Posterior vena cava (tissue), 2 donors: ENCODE results near the gene STPG2. TPM values are rescaled to one million over a fixed set of nuclear protein-coding genes. Genes with fewer than 3 reads are reported as not detected.
A peak's percentile ranks its signal among the peaks of the same experiment; 100 is the strongest.
"Not testable (repeated sequence)": the region's sequence is repeated elsewhere in the genome, so short reads cannot be mapped to it uniquely, and the experiment has no call there.

Source experiments
- DNase-seq: peaks from one replicate; pipeline ENCODE4 v3.0.0-alpha.2; 2020; ENCODE audit warnings: low spot score
- intact Hi-C, 2 donors: fragments of 100-400 bp; cut with DNase I; formaldehyde crosslinking; loops; one replicate each; pipeline versions ENCODE4 v1.14.1 to v1.14.2; 2022 to 2023
- total RNA-seq, 2 donors: library from RNA; stranded (reverse); fragmentation: NEBNext Ultra II Directional; extraction: Animal tissue kit (Norgen Biotek cat#: 25700); gene quantifications; one replicate each; pipeline ENCODE4 v1.2.1, GENCODE V29; 2021
- donor health status: DM: yes; HTN: yes; CAD: no.
- donor health status: DM: yes; HTN: yes; CAD: no.

Gene STPG2
- total RNA-seq, 2 donors from 2014 or later: 0.19 to 0.24 TPM

DNA sequence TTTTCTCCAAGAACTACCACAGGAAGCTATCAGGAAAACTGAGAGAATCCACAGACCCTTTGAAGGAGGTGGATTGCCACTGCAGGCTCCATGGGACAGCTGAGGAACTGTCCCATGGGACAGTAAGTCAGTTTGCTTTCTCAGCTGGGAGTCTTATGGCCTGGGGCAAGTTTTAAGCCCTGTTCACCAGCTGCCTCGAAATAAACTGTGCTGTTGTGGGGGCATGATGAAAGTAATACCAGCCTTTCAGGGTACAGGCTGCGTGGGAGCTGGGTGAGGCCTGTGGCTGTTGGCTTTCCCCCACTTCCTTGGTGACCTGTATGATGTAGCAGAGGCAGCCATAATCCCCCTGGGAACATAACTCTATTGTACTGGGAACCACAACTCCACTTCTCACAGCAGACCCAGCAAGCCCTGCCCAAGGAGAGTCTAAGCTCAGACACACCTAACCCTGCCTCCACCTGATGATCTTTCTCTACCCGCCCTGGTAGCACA lies 452.1 kb downstream of the STPG2 start:
- intact Hi-C loops: no loop called here

GRCh38 chr4:97670703-97671269 lies 472.5 kb downstream of the STPG2 start:
- intact Hi-C loops: no loop called here
- no peak for DNase-seq

More for the DNA sequence above, 452.1 kb downstream of the STPG2 start:
- DNase-seq: no peak

- DNase-seq: peak; percentile 29
- intact Hi-C loops: no loop called here
Observed at GRCh38 chr4:97665553-97665952, 477.7 kb downstream of the STPG2 start.

DNA sequence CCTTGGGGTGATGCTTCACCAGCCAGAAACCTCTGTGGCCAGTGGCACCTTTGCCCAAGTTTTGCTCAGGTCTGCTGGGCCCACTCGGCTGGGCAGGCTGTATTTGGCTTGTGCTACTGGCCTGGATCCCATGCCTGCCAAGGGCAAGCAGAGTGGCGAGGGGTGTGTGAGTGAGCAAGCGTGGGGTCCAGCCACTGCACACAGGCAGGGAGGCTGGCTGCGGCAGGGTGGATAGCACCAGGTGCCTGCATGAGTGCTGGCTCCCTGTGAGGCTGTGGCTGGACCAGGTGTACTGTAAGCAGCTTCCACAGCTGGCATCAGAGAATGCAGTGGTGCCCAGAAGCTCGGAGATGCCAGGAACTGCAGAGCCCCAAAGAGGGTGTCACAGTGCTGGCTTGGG lies 478.5 kb downstream of the STPG2 start:
- DNase-seq: peak; percentile 55
- intact Hi-C loops: no loop called here

- intact Hi-C loops: no loop called here
- no peak for DNase-seq
Observed at GRCh38 chr4:97662133-97662532, 481.1 kb downstream of the STPG2 start.

- no peak for DNase-seq
- intact Hi-C loops: no loop called here
Observed at GRCh38 chr4:97656044-97656720, 487.1 kb downstream of the STPG2 start.

- DNase-seq: no peak
- intact Hi-C loops: no loop called here
Observed at GRCh38 chr4:97653701-97654100, 489.6 kb downstream of the STPG2 start.

DNA sequence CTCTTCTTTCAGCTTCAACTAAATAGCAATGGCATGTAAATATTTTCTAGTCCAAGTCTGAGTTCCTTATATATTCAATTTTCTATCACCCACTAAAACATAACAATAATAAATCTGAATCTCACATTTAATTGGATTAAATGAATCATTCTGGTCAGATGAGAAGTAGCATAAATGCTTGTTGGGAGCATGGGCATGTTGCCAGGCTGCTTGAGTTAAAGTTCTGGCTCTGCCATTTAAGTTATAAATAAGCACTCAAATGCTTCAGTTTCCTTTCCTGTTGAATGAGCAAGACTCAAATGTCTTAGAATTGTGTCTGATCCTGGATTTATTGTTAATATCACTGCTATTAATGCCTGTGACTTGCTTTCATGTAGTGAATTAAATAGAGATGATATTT lies 496.3 kb downstream of the STPG2 start:
- no peak for DNase-seq
- intact Hi-C loops: no loop called here

- DNase-seq: no peak
- intact Hi-C loops: loop anchor here in 1 of 2 donors (2.0 kb wide), 1 partner anchor 62 kb away; no protein-coding TSS in a partner anchor
Observed at GRCh38 chr4:97645071-97645821, 498.0 kb downstream of the STPG2 start.

DNA sequence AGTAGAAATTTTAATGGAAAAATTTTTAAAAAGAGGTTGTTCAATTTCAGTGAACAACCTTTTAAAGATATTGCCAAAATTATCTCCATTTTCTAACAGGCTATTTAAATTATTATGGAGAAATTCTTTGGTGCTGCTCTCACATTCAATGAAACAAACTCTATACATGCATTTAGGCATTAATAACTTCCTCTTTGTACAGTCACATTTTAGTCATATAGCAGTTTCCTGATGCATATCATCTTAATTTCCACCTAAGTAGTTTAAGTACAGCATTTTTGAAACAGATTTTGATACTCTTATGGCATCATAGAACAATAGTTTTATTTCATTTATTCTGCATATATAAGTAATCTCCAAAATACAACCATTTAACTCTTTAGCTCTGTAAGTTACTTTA lies 500.1 kb downstream of the STPG2 start:
- no peak for DNase-seq
- intact Hi-C loops: no loop called here

DNA sequence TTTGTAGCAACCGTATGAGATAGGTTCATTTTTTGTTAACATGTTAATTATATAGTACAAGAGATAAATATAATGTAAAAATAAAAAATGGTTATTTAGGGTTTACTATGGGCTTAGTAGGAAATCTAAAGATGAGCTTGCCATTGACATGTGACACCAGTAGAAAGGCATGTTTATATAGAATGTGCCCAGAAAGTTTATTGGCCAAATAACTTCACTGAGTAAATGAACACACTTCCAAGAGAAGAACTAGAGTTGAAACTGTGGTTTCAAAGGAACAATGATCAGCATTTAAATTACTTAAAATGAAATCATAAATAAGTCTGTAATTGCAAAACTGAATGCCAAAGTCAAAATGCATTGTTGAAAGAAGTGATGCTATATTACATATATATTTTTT lies 503.3 kb downstream of the STPG2 start:
- intact Hi-C loops: no loop called here
- DNase-seq: no peak

DNA sequence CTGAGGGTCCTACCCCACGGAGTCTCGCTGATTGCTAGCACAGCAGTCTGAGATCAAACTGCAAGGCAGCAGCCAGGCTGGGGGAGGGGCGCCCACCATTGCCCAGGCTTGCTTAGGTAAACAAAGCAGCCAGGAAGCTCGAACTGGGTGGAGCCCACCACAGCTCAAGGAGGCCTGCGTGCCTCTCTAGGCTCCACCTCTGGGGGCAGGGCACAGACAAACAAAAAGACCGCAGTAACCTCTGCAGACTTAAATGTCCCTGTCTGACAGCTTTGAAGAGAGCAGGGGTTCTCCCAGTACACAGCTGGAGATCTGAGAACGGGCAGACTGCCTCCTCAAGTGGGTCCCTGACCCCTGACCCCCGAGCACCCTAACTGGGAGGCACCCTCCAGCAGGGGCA lies 509.4 kb downstream of the STPG2 start:
- intact Hi-C loops, DNase-seq: not testable (repeated sequence)

DNA sequence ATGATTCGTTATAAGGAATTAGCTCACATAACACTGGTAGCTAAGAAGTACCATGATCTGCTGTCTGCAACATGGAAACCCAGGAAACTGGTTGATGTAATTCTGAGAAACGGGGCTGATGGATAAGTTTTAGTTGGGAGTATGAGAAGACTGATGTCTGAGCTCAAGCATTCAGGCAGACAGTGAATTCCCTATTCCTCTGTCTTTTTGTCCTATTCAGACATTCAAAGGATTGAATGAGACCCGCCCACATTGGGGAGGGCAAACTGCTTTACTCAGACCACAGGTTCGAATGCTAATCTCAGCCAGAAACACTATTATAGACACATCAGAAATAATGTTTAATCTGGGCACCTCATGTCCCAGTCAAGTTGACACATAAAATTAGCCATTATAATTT lies 515.5 kb downstream of the STPG2 start:
- no peak for DNase-seq
- intact Hi-C loops: no loop called here

DNA sequence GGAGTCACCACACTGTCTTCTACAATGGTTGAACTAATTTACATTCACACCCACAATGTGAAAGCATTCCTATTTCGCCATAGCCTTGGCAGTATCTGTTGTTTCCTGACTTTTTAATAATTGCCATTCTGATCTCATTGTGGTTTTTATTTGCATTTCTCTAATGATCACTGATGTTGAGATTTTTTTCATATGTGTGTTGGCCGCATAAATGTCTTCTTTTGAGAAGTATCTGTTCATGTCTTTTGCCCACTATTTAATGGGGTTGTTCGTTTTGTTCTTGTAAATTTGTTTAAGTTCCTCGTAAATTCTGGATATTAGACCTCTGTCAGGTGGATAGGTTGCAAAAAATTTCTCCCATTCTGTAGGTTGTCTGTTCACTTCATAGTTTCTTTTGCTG lies 519.1 kb downstream of the STPG2 start:
- intact Hi-C loops: no loop called here
- DNase-seq: no peak

GRCh38 chr4:97605932-97606331 lies 537.3 kb downstream of the STPG2 start:
- intact Hi-C loops: no loop called here
- DNase-seq: no peak

DNA sequence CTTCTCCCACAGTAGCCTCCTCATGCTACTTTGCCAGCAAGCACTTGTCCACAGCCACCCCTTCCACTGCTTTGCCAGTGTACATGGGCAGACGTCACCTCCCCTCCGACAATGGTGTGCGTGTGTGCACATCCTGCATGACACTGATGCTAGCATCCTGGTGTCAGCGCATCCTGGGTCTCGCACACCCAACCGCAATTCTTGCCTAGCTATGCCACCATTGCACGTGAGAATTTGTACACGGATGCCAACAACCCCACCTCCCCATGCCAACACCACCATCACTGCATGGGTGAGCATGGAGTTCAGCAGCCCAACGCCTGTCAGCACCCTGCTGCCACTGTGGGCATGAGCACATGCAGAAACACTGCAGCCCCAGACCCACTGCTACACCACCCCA lies 550.0 kb downstream of the STPG2 start:
- intact Hi-C loops: no loop called here

GRCh38 chr4:97590266-97590665 lies 553.0 kb downstream of the STPG2 start:
- intact Hi-C loops: no loop called here
- no peak for DNase-seq

More for the DNA sequence above, 550.0 kb downstream of the STPG2 start:
- DNase-seq: peak; percentile 52

DNA sequence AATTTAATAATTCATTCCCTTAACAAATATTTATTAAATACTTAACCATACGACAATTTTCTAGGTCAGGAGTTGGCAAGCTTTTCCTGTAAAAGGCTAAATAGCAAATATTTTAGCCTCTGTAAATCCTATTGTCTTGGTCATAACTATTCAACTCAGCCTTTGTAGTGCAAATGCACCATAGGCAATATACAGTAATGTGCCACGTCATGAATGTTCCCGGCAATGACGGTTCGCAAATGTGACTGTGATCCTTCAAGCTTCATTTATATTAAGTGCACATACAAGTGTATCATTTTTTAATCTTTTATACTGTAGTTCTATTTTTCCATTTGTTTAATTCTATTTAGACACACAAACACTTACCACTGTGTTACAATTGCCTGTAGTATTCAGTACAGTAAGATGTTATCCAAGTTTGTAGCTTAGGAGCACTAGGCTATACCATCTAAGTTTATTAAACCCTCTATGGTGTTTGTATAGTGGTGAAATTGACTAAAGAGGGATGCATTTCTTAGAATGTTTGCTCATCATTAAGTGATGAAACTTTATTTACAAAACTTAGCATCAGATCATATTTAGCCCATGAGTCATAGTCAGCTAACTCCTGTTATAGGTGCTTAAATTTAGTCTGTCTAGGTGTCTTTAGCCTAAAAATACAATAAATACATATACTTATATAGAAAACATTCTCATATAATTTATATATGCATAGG lies 553.6 kb downstream of the STPG2 start:
- no peak for DNase-seq
- intact Hi-C loops: no loop called here

GRCh38 chr4:97587912-97588311 lies 555.4 kb downstream of the STPG2 start:
- intact Hi-C loops: no loop called here
- DNase-seq: no peak

DNA sequence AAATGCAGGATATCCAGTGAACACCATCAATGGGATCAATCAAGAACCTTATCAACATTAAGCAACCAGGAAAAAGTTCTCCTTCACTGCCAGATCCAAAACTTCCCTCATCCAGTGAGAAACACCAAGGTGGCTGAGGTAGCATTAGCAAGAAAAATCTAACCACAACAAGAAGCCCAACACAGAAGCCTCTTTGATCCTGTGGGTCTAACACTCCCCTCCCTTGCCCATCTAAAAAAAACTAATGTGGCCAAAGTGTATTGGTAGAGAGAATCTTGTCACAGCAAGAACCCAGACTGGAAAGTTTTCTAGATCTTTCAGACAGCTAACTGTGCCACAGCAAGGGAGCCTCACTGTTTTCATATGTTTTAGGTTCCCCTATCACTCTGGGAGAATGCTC lies 558.0 kb downstream of the STPG2 start:
- intact Hi-C loops: no loop called here

More for the DNA sequence above, 558.0 kb downstream of the STPG2 start:
- DNase-seq: no peak
